ENCODE data around the gene CCDC182. TPM values are rescaled to one million over a fixed set of nuclear protein-coding genes. Genes with fewer than 3 reads are reported as not detected.

CCDC182 gene
- total and polyA plus RNA-seq, 12 donors: not detected

GRCh38 chr17:57705921-57706695 is 39.0 kb downstream of the CCDC182 start:
- Histone ChIP-seq H3K27me3 (no peaks in the 10 kb centered on the region), H3K4me3 (no peak overlapping the region), H3K36me3 (replicated peaks in 1 of 2) (no peaks in the 10 kb centered on the region), H3K27ac (no peak overlapping the region), H3K9me3 (replicated peaks in 1 of 3) (no peaks in the 10 kb centered on the region), H3K4me1 (replicated peaks in 1 of 2) (no peaks in the 10 kb centered on the region)
- DNase-seq: no peak
- intact Hi-C loops (cut with DNase I): no loop called here
- 73 to 82% (median 78%) methylated on average over 12 of the region's 12 CpGs for WGBS, 4 donors
- no peak for TF ChIP-seq POLR2A (IDR thresholded peaks at IDR 0.05)
- TF ChIP-seq, protein P1, sequence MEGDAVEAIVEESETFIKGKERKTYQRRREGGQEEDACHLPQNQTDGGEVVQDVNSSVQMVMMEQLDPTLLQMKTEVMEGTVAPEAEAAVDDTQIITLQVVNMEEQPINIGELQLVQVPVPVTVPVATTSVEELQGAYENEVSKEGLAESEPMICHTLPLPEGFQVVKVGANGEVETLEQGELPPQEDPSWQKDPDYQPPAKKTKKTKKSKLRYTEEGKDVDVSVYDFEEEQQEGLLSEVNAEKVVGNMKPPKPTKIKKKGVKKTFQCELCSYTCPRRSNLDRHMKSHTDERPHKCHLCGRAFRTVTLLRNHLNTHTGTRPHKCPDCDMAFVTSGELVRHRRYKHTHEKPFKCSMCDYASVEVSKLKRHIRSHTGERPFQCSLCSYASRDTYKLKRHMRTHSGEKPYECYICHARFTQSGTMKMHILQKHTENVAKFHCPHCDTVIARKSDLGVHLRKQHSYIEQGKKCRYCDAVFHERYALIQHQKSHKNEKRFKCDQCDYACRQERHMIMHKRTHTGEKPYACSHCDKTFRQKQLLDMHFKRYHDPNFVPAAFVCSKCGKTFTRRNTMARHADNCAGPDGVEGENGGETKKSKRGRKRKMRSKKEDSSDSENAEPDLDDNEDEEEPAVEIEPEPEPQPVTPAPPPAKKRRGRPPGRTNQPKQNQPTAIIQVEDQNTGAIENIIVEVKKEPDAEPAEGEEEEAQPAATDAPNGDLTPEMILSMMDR (IDR thresholded peaks at IDR 0.05): no peak

DNA sequence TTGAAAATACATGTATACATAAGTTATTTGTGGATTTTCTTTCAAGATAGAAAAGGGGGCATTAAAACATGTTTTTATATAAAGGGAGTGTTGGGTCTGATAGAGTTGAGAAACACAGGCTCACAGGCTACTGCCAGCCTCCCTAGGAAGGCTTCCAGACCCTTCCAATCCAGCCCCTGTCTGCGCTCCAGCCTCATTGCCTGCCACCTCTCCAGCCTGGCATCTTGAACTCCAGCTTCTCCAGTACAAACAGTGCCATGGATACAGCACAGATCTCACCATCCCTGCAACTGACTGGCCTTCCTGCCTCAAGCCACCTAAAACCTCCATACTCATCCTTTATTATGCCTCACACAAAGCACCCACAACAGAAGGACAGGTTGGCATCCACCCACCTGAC is 40.7 kb downstream of the CCDC182 start:
- no peaks in the 10 kb centered on the region for H3K27me3 ChIP-seq
- H3K27ac ChIP-seq: no peak overlapping the region
- no peak overlapping the region for H3K4me3 ChIP-seq
- 73 to 100% (median 98%) methylated on average over 1 of the region's 1 CpG for WGBS, 4 donors
- intact Hi-C loops (cut with DNase I): no loop called here
- TF ChIP-seq, protein P1 (IDR thresholded peaks at IDR 0.05): no peak
- TF ChIP-seq POLR2A (IDR thresholded peaks at IDR 0.05): no peak
- H3K36me3 ChIP-seq (replicated peaks in 1 of 2): no peaks in the 10 kb centered on the region
- H3K9me3 ChIP-seq (replicated peaks in 1 of 3): no peaks in the 10 kb centered on the region
- no peaks in the 10 kb centered on the region for H3K4me1 ChIP-seq (replicated peaks in 1 of 2)
- DNase-seq: no peak

DNA sequence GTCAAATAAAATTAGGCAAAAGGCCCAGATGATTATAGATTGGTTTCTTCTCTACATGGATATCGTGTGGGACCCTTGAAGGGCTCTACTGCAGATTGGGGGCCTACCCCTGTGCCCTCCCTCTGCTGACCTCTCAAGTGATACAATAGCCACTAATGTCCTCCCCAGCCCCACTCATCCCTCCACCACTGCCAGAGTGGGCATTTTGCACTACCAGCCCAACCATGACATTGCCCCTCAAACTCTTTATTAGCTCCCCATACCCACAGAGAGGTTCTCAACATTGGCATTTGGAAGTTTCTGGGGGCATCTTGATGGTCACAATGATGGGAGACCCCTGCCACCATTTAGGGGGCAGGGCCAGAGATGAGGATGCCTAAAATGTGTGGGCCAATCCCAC is 41.8 kb downstream of the CCDC182 start:
- H3K36me3 ChIP-seq (replicated peaks in 1 of 2): no peaks in the 10 kb centered on the region
- no peak overlapping the region for H3K27ac ChIP-seq
- no peak for DNase-seq
- H3K27me3 ChIP-seq: no peaks in the 10 kb centered on the region
- H3K4me3 ChIP-seq: no peak overlapping the region
- 86 to 100% (median 99%) methylated on average over 1 of the region's 1 CpG for WGBS, 4 donors
- H3K4me1 ChIP-seq (replicated peaks in 1 of 2): no peaks in the 10 kb centered on the region
- intact Hi-C loops (cut with DNase I): no loop called here
- no peak for TF ChIP-seq POLR2A (IDR thresholded peaks at IDR 0.05)
- TF ChIP-seq, protein P1 (IDR thresholded peaks at IDR 0.05): no peak
- H3K9me3 ChIP-seq (replicated peaks in 1 of 3): no peaks in the 10 kb centered on the region

- no peak overlapping the region for H3K27ac ChIP-seq
- H3K9me3 ChIP-seq (replicated peaks in 1 of 3): no peaks in the 10 kb centered on the region
- WGBS, 4 donors: 92 to 98% (median 96%) methylated on average over 4 to 5 of the region's 5 CpGs
- TF ChIP-seq, protein P1 (IDR thresholded peaks at IDR 0.05): no peak
- TF ChIP-seq POLR2A (IDR thresholded peaks at IDR 0.05): no peak
- H3K27me3 ChIP-seq: no peaks in the 10 kb centered on the region
- intact Hi-C loops (cut with DNase I): no loop called here
- no peaks in the 10 kb centered on the region for H3K36me3 ChIP-seq (replicated peaks in 1 of 2)
- no peak for DNase-seq
- H3K4me3 ChIP-seq: no peak overlapping the region
- peaks cover 0 to 3% of the 10 kb centered on the region in 2 donors for H3K4me1 ChIP-seq (replicated peaks in 1 of 2)
Observed at GRCh38 chr17:57701124-57701523, 44.0 kb downstream of the CCDC182 start.
